ENCODE measurements around the gene DLG5.

DLG5 gene

DNA sequence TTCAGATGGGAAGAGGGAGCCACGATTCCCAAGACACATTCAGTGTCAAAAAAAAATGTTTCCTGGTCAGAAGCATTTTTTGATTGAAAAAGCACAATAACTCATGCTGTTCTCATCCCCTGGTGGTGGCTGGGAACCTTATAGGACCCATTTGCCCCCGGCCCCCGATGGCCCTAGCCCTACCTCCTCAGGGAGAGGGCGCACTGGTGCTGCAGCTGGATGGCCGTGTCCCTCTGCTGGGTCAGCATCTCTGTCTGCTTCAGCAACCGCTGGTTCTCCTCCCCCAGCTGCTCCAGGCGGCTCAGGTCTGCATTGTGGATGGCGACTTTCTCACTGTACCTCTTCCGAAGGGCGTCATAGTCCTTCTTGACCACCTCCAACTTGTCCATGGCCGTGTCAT is 83.3 kb downstream of the DLG5 start:
- DNase-seq (ENCODE audit: low read depth, low spot score): no peak

DNA sequence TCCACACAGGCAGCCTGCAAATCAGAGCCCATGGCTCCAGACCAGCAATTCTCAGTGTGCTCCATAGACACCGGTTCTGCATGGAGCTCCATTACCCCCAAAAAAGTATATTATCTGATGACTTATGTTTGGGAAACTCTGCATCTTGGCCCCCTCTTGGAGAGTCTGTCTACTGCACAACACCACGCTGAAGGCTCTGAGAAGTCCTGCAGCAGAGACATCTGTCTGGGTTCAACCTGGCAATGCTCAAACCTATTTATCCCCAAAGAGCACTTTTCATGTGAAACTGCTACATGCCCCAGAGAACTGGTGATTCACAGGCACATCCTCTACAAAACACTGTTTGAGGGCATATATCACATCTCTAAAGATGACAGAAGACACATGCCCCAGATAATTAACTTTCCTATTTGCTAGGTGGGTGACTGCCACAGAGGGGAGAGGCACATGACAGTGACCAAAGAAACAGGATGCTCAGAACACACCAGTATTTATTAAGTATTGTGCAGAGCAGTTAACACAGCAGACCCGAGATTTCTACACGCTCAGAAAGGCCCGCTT is 83.8 kb downstream of the DLG5 start:
- no peak for DNase-seq (ENCODE audit: low read depth, low spot score)

DNA sequence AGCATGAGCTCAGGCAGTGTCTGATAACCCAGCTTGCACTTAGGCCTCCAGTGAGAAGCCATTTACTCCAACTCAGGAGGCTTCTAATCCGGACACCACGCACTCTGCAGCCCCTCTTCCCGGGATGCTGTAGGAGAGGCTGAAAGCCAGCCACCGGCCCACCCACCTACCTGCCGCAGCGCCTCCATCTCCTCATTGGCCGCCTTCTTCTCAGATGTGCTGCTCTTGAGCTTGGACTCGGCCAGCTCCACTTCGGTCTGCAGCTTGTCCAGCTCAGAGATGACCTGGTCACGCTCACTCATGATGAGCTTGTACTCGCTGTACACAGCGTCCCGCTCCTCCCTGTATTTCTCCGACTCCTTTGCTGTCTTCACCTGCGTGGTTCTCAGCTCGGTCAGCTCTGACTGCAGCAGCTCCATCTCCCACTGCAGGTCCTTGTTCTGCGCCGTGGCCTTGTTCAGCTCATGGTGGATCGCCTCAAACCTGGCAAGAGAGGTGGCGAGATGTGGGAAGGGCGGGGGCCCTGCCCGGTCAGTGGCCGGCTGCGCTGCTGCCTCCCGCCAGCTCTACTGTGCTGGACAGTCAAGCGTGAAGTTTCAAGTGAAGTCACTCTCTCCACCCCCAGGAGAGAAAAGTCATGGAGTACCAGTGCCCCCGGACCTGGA is 84.7 kb downstream of the DLG5 start:
- no peak for DNase-seq (ENCODE audit: low read depth, low spot score)

DNA sequence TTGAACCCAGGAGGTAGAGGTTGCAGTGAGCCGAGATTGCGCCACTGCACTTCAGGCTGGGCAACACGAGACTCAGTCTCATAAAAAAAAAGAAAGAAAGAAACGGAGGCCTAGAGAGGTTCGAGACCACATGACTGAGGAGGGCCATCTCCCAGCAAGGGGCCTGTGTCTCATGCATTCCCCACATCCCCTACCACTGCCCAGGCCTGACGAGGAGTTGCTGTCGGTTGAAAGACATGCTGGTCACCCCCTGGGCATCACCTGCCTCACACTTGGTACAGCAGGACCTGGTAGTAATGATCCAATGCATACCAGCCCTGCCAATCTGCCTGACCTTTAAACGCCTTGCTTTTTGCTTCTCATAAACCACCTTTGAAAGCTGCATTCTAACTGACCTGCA is 85.9 kb downstream of the DLG5 start:
- DNase-seq (ENCODE audit: low read depth, low spot score): no peak

DNA sequence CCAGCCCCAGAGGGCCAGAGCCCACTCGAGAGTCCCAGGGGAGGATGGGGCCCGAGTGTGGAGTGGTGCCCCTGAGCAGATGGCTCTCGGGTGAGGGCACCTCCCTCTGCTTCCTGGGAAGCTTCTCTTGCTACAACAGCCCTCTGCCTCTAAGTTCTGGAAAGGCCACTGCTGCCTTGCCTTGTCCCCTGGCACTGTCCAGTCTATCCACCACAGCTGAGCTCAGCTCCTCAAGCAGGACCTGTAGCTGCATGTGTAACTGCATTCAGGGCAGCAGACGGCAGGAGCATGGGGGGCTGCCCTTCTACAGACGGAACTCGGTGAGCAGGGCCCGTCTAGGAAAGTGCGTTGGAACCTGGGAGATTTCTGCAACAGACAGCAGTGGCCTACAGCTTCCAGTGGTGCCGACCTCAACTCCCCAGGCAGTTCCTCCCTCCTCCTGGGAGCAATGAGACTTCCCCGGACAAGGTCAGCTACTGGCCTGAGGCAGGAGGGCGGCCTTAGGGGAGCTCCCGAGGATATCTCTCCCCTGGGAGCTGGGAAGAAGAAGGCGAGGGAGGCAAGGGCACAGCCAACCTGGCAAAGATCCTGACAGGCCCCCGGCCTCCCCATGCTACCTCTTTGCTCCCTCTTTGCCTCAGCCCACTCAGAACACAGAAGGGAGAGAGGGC is 88.5 kb downstream of the DLG5 start:
- no peak for DNase-seq (ENCODE audit: low read depth, low spot score)

DNA sequence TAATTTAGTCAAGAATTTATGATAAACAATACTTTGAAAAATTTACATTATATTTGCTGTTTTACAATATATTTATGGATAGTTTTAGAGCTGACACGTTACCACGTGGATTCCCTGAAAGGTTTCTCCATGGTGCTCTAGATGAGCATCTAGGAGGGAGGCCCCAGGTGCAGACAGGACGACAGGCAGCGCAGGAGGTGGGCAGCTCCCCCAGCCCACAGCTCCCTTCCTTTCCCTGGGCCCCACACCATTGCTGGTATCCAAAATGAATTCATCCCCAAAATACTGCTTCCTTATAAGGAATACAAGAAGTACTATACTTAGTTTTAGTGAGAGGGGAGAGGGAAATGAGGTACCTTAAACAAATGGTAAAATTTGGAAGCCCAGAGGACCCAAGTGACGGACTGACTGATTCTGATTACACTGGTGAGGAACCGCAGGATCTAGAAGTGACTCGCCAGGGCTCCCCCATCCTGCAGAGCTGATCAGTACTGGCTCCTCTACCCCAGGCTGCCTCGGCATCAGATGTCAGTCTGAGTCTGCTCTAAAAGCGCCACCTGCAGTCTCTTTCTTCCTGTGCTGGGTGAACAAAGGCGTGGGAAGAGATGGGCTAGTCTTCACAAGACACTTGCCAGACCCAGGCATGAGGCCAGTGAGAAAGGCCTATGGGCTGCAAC is 89.2 kb downstream of the DLG5 start:
- DNase-seq (ENCODE audit: low read depth, low spot score): peak; percentile 43

DNA sequence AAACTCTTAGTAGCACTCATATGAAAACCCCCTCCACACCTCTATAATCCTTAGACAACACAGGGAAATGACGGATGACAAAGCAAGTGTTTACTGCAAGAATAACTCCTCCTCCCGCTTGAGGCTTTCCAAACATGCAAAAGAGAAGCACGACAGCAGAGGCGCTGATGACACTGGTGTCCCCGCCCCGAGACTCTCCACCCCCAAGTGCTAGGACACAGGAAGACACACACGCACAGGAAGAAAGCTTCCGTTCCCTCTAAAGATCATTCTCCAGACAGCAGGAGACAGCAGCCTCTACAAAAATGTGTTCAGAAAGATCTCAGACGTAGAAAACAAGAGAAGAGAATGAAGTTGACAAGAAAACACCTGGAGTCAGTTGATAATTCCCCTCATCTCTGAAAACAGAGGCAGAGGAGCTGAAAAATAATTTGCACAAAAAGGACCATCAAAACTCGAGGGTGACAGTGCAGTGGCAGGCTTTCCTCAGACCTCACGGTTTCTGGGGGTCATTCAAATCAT is 90.2 kb downstream of the DLG5 start:
- DNase-seq (ENCODE audit: low read depth, low spot score): no peak

DNA sequence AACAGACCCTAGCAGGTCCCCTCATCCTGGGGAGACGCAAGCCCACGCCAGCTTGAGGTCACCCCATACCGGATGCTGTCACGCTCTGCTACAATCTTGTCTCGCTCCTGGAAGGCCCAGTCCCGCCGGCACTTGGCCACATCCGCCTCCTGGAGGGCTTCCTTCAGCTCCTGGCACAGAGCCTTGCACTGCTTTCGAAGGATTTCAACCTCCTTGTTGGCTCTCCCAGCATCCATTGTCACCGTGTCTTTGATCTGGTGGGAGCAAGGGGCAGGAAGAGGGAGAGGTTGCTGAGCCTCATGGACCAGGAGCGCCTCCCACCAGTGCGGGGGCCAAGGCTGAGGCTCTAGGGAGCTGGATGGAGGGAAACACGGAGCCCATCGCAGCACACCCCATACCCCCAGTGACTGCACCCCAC is 90.9 kb downstream of the DLG5 start:
- no peak for DNase-seq (ENCODE audit: low read depth, low spot score)

DNA sequence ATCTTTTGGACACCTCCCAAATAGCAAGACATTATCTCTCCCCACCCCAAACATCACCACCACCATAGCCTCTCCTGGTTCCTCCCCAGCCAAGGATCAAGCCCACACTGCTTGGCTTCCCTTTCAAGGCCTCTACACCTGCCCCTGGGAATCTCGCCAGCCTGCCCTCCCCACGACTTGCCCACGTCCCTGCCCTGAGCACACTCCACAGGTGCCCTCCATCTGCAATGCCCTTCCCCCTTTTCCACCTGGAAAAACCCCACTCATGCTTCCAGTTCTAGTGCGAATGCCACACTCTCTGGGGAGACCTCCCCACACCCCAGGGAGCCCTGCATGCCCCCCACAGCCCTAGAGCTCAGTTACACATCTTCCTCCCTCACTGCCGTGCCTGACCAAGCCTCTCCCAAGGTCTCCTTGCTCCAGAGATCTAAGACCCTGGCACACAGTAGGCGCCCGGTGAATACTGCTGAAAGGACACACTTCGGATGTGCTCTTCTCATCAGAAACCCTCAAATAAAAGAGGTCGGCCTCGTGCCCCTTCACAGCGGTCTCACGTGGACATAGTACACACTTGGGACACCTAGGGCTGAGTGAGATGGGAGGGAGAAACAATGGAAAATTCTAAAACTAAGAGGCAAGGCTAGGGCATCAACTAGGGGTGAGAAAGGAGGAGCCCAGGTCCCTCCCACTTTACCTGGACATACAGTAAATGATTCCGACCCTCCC is 91.4 kb downstream of the DLG5 start:
- DNase-seq (ENCODE audit: low read depth, low spot score): no peak

DNA sequence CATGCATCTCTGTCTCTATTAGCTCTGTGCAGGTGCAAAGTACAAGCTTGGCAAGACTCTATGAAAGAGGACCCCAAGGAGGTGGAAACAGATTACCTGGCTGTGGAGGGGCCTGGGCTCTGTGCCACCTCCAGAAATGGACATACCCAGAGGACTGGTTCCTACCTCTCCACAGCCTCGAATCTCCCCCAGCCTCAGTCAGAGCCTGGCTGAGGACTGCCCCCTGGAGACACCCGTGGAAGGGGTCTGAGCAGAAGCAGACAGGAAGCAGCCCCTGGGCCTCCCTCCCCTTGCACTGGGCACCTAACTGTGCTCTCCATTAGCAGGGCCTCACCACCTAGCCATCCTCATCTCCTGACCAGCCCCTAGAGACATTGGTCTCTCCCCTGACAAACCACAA is 92.0 kb downstream of the DLG5 start:
- DNase-seq (ENCODE audit: low read depth, low spot score): no peak

DNA sequence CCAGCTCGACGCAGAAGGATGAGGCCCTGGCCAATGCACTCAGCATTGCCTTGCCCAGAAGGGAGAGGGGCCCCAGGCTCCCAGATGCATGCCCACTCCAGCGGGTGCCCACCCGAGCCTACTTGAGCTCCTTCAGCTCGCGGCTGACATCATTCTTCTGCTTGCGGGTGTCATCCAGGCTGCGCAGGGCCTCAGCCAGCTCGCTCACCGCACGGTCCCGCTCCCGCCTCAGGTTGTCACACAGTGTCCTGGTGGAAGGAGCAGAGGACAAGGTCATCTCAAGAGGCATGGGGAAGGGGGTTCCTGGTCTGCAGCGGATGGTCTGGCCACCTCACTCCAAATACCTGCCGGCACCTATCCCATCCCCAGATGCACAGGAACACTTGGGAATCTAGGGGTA is 92.8 kb downstream of the DLG5 start:
- DNase-seq (ENCODE audit: low read depth, low spot score): no peak

DNA sequence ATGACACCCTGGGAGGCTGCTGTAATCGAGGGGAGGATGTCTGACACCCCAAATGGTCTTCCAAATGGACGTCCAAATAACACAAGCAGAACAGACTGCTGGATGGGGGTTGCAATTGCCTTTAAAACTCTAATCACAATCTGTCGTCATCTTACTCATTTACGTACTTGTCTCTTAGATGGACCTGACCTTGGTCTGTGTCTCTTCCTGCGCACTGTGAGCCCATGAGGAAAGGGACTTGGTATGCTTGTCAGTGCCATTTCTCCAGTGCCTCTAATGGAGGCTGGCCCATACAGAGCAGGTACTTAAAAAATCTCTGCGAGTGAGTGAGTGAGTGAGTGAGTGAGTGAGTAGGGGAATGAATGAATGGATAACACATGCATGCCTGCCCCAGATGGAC is 93.3 kb downstream of the DLG5 start:
- DNase-seq (ENCODE audit: low read depth, low spot score): no peak

DNA sequence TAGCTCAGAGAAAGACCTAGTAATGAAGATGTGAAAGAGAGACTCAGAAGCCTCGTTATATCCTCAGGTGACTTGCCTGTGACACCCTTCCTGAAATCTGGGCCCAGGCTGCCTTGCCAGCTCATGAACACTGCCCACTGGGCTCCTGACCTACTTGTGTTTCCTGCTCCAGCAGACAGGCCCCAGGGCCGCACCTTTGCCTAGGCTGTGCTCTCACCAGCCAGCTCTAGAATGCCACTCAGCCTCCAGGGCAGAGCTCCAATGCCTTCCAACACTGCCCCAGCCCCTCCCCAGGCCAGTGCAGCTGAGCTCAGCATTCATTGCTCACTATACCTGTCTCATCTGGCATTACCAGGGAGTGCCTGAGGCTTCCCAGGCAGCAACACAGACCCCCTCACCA is 94.3 kb downstream of the DLG5 start:
- no peak for DNase-seq (ENCODE audit: low read depth, low spot score)

DNA sequence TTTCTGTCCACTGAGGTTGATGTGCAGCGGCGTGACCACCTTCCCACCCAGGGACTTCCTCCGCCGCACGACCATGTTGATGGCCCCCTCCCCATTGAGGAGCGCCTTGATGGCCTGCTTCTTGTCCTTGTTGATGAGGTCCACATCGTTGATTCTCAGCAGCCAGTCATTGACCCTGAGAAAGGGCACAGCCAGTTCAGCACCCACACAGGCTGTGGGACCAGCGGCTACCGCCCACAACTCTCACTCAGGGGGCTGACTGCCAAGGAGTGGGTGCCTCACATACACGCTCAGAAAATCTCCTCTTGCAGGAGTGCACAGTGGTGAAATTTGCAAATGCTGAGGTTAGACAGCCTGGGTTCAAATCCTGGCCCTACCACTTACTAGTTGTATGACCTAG is 97.2 kb downstream of the DLG5 start:
- no peak for DNase-seq (ENCODE audit: low read depth, low spot score)

DNA sequence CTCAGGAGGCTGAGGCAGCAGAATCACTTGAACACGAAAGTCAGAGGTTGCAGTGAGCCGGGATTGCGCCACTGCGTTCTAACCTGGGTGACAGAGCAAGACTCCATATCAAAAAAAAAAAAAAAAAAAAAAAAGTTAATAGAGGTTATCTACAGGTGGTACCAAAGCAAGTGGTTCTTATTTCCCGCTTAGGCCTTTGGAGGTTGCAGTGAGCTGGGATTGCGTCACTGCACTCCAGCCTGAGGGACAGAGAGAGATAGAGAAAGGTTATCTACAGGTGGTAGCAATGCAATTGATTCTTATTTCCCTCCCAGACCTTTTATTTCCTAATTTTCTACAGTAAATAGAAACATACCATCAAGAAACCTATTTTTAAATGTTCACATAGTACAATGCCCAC is 98.2 kb downstream of the DLG5 start:
- no peak for DNase-seq (ENCODE audit: low read depth, low spot score)

DNA sequence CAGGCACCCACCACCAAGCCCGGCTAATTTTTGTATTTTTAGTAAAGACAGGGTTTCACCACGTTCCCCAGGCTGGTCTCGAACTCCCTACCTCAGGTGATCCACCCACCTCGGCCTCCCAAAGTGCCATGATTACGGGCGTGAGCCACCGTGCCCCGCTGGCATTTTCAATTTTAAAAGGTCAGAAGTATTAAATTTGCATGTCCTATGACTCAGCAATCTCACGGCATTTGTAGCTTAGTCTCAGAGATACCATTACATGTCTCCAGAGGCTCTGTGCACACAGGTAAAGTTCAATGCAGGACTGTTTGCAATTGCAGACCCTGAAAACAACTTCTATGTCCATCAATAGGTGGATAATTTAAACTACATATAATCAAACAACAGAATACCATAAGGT is 99.2 kb downstream of the DLG5 start:
- DNase-seq (ENCODE audit: low read depth, low spot score): no peak

DNA sequence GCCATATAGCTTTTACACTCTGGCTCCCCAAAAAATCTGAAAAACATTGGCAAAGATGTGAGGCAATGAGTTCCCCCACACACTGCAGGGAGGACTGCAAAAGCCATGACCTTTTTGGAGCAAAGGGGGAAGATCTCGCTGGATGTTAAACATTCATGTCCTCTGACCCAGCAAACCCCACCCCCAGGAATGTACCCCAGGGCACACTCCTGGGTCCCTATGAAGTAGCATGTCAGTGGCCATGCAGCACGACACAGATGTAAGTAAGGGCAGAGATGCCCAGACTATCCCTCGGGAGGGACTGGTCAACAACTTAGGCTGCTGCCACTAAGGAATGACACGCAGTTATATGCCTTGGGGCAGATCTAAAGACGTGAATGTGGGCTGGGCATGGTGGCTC is 100.6 kb downstream of the DLG5 start:
- no peak for DNase-seq (ENCODE audit: low read depth, low spot score)

DNA sequence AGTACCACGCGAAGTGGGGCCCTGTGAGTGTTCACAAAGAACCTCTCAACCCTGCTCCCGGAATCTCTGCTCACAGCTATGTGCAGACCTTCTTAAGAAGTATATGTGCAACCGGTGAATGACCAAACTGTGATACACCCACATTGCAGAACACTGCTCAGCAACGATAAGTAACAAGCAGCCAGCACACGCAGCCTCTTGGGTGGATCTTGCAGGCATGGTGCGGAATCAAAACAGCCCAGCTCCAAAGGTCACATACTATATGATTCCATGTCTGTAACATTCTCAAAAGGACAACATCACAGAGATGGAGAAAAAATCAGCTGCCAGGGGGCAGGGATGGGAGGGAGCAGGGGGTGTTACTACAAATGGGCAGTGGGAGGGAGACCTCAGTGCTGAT is 101.6 kb downstream of the DLG5 start:
- DNase-seq (ENCODE audit: low read depth, low spot score): no peak

DNA sequence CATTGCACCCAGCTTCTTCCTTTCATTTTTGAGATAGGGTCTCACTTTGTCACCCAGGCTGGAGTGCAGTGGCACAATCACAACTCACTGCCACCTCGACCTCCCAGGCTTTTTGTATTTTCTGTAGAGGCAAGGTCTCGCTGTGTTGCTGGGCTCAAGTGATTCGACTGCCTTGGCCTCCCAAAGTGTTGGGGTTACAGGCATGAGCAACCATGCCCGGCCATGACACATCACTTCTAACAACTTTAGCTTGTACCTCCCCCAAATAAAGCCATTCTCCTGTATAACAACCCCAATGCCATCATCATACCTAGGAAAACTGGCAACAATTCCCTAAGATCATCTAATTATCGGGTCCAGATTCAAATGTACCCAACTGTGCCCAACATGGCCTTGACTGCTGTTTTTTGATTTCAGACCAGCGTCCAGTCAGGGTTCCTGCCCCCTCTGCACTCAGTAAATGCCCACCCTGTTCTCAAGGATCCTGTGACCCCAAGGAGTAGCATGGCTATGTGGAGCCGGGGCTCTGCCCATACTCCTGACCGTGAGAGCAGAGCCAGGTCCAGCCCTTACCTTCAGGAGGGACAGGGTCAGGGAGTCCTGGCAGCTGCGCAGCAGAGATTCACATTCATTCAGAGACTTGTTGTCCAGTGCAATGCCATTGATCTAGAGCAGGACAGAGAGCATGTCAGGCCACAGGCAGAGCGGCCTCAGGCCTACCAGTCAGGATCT is 102.6 kb downstream of the DLG5 start:
- no peak for DNase-seq (ENCODE audit: low read depth, low spot score)

DNA sequence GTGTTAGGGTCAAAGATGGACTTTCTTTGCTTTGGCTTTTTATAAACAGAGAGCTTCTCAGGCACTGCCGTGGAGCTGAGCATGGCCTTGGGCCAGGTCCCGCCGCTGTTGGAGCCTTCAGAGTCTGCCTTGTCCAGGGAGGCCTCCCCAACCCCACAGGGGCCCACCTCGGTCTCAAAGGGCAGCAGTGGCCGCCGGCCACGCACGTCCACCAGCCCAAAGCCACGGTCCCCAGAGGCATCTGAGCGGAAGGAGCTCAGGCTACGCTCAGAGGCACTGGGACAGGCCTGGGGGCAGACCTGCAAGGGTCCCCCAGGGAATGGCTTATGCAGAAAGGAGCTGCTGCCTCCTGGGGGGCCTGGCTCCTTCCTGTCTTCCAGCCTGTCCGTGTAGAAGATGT is 105.0 kb downstream of the DLG5 start:
- no peak for DNase-seq (ENCODE audit: low read depth, low spot score)

DNA sequence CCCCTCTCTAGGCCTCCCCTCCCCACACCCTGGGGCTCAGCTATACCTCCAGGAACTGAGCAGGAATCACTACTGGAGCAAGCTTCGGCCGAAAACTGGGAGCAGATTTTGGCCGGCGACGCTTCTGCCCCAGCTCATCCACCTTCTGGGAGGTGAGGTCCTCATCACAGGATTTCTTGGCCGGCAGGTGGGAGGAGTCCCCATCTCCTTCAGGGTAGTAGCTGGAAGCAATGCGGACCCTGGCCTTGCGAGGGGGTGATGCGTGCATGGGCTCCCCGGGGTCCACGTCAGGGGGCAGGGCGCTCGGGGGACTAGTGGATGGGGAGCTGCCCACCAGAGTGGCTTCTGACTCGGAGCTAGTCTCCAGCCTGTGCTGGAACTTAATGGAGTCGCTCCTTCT is 105.5 kb downstream of the DLG5 start:
- no peak for DNase-seq (ENCODE audit: low read depth, low spot score)

Measured in brain pericyte (primary cell).